ENCODE results near the gene SND1.

DNA sequence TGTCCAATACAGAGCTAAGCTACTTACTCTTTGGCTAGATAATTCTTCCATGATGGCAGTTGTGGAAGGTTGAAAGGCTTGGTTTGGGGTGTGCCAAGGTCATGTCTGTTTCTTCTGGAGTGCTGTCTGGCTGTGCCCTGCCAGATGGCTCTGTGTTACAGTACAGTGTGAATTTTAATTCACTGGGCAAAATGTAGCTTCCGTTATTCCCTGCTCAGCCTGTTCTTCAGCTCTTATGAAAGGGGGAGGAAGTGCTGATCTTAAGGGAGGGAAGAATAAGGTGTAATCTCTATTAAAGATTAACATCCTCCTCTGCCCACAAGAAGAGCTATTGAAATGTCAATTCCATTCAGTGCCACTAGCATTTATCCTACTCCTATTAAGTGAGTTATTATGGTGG lies 52.2 kb downstream of the SND1 start:
- TF ChIP-seq, protein P1, sequence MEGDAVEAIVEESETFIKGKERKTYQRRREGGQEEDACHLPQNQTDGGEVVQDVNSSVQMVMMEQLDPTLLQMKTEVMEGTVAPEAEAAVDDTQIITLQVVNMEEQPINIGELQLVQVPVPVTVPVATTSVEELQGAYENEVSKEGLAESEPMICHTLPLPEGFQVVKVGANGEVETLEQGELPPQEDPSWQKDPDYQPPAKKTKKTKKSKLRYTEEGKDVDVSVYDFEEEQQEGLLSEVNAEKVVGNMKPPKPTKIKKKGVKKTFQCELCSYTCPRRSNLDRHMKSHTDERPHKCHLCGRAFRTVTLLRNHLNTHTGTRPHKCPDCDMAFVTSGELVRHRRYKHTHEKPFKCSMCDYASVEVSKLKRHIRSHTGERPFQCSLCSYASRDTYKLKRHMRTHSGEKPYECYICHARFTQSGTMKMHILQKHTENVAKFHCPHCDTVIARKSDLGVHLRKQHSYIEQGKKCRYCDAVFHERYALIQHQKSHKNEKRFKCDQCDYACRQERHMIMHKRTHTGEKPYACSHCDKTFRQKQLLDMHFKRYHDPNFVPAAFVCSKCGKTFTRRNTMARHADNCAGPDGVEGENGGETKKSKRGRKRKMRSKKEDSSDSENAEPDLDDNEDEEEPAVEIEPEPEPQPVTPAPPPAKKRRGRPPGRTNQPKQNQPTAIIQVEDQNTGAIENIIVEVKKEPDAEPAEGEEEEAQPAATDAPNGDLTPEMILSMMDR (IDR thresholded peaks at IDR 0.05), result no peak
- TF ChIP-seq POLR2A (IDR thresholded peaks at IDR 0.05), result no peak

All from breast epithelium (tissue), 3 donors.